ENCODE data around the gene APOO.

Gene APOO

DNA sequence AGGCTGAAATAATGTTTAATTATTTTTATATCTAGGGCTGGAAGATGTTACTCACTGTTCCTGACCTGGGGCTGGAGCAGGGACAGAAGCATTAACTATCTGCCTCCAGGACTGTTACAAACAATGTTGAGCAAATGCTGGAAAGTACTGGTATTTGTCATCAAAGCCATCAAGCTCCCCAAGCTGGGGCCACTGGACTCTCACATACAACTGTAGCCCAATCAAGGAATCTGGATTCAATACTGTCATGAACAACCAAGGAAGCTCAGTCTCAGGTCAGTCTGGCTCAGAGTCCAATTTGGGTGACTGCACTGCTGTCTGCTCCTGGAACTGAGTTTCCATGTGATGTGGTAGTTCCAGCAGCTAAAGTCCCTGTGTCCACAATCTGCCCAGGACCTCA lies 50.4 kb downstream of the APOO start:
- TF ChIP-seq ZFX (IDR thresholded peaks at IDR 0.05; ENCODE audit: borderline replicate concordance): no peak
- TF ChIP-seq, protein P1, sequence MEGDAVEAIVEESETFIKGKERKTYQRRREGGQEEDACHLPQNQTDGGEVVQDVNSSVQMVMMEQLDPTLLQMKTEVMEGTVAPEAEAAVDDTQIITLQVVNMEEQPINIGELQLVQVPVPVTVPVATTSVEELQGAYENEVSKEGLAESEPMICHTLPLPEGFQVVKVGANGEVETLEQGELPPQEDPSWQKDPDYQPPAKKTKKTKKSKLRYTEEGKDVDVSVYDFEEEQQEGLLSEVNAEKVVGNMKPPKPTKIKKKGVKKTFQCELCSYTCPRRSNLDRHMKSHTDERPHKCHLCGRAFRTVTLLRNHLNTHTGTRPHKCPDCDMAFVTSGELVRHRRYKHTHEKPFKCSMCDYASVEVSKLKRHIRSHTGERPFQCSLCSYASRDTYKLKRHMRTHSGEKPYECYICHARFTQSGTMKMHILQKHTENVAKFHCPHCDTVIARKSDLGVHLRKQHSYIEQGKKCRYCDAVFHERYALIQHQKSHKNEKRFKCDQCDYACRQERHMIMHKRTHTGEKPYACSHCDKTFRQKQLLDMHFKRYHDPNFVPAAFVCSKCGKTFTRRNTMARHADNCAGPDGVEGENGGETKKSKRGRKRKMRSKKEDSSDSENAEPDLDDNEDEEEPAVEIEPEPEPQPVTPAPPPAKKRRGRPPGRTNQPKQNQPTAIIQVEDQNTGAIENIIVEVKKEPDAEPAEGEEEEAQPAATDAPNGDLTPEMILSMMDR (IDR thresholded peaks at IDR 0.05): no peak
- H3K27ac ChIP-seq: no peak overlapping the region

- TF ChIP-seq, protein P1 (IDR thresholded peaks at IDR 0.05): no peak
- no peak for TF ChIP-seq ZFX (IDR thresholded peaks at IDR 0.05; ENCODE audit: borderline replicate concordance)
Observed at GRCh38 chrX:23855569-23855968, 52.2 kb downstream of the APOO start.

DNA sequence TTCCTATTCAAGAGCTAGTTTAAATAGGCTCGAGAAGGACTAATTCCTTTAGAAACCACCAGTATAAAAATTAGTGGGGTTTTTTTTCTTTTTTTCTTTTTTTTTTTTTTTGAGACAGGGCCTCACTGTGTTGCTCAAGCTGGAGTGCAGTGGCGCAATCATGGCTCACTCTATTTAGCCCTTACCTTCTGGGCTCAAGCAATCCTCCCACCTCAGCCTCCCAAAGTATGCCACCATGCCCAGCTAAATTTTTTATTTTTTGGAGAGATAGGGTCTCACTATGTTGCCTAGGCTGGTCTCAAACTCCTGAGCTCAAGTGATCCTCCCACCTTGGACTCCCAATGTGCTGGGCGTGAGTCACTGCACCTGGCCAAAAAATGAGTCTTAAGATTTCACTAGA lies 52.8 kb downstream of the APOO start:
- TF ChIP-seq ZFX (IDR thresholded peaks at IDR 0.05; ENCODE audit: borderline replicate concordance): no peak
- TF ChIP-seq, protein P1 (IDR thresholded peaks at IDR 0.05): no peak
- H3K27ac ChIP-seq: no peak overlapping the region

More at GRCh38 chrX:23855569-23855968, 52.2 kb downstream of the APOO start:
- no peak overlapping the region for H3K27ac ChIP-seq

DNA sequence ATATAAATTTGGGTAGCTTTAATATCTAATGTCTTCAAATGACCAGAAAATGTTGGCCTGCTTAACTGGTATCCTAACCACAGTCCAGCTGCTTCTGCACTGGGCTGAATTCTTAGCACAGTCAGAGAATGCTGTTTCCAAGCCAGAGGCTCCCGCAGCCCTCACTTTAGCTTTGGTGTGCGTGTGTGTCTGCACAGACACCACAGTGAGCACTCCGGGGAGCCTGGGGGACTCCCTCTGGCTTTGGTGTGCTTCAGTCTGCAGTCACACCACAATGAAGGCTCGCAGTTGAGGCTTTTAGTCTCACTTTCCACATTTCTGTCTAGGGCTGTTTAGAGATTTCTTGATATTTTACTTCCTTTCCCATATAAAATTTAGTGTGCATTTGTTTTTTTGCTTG lies 53.6 kb downstream of the APOO start:
- TF ChIP-seq, protein P1 (IDR thresholded peaks at IDR 0.05): no peak
- TF ChIP-seq ZFX (IDR thresholded peaks at IDR 0.05; ENCODE audit: borderline replicate concordance): no peak
- H3K27ac ChIP-seq: no peak overlapping the region

DNA sequence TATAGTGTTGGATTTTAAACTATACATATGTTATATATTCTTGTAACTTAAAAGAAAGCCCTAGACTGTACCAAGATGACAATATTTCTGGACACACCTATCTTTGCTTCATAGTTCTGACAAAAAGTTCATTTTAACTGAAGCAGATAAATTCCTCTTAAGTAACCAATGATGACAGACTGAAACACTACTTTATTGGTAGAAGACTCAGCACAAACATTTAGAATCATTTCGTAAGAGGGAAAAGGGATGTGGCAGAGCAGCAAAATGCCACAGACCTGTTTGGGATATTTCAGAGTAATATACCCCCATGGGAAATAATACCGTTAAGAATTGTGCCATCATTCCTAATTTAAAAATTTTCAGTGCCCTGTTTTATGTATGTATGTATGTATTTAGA lies 56.2 kb downstream of the APOO start:
- TF ChIP-seq ZFX (IDR thresholded peaks at IDR 0.05; ENCODE audit: borderline replicate concordance): no peak
- TF ChIP-seq, protein P1 (IDR thresholded peaks at IDR 0.05): no peak
- no peak overlapping the region for H3K27ac ChIP-seq

- no peak overlapping the region for H3K27ac ChIP-seq
- TF ChIP-seq ZFX (IDR thresholded peaks at IDR 0.05; ENCODE audit: borderline replicate concordance): no peak
- TF ChIP-seq, protein P1 (IDR thresholded peaks at IDR 0.05): no peak
Observed at GRCh38 chrX:23849241-23849640, 58.5 kb downstream of the APOO start.

DNA sequence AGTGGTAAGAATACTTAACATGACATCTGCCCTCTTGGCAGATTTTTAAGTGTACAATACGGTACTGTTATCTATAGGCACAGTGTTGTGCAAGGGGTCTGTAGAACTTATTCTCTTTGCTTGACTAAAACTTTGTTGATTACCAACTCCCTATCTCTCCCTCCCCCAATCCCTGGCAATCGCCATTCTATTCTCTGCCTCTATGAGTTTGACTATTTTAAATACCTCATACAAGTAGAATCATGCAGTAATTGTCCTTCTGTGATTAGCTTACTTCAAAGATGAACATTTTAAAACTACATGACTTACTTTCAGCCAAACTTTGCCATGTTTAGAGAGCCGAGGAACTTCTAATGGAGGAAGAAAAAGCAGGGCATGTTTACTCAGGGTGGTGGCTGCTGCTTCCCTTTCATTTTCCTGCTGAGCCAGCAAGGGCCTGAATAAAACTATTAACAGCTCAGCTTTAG lies 62.4 kb downstream of the APOO start:
- no peak overlapping the region for H3K27ac ChIP-seq
- TF ChIP-seq ZFX (IDR thresholded peaks at IDR 0.05; ENCODE audit: borderline replicate concordance): no peak
- TF ChIP-seq, protein P1 (IDR thresholded peaks at IDR 0.05): no peak
